ENCODE data around the gene ITGAX. TPM values are rescaled to one million over a fixed set of nuclear protein-coding genes. Genes with fewer than 3 reads are reported as not detected.

ITGAX gene
- polyA plus RNA-seq, 1 of the 3 experiments (the other 2 are of a cell fraction) = 0.66 TPM

- no peaks in the 10 kb centered on the region for H3K4me1 ChIP-seq (ENCODE audit: control insufficient read depth in 1 of 2, insufficient read depth in 2 of 2, low read depth in 1 of 2, low read length in 1 of 2)
- DNase-seq = no peak
- 0% methylated on average over 6 of the region's 6 CpGs for WGBS (ENCODE audit: low lambda C conversion rate)
- no peak overlapping the region for H3K4me3 ChIP-seq (ENCODE audit: low read depth in 2 of 2, low read length in 1 of 2)
- no peaks in the 10 kb centered on the region for H3K9me3 ChIP-seq
- no peaks in the 10 kb centered on the region for H4K20me1 ChIP-seq (ENCODE audit: insufficient read depth)
- ChIA-PET CTCF (no interaction called here), POLR2A (no interaction called here)
- H2AFZ ChIP-seq (ENCODE audit: low read depth) = no peak overlapping the region
- H3K79me2 ChIP-seq (ENCODE audit: insufficient read depth) = no peaks in the 10 kb centered on the region
- no peak overlapping the region for H3K9ac ChIP-seq
- H3K27ac ChIP-seq (ENCODE audit: low read depth in 2 of 2, low read length in 1 of 2) = no peak overlapping the region
- no peak overlapping the region for H3K4me2 ChIP-seq
- TF ChIP-seq MAX (IDR thresholded peaks at IDR 0.05; ENCODE audit: low read depth) = no peak
- TF ChIP-seq REST (IDR thresholded peaks at IDR 0.05; ENCODE audit: low read depth, low read length) = no peak
- TF ChIP-seq YY1 (IDR thresholded peaks at IDR 0.05; ENCODE audit: low read depth) = no peak
- no peak for TF ChIP-seq GATA2 (CRISPR knock-in tag; IDR thresholded peaks at IDR 0.05)
- TF ChIP-seq MEF2A (IDR thresholded peaks at IDR 0.05; ENCODE audit: borderline replicate concordance, low read depth) = no peak
- TF ChIP-seq SMC3 (IDR thresholded peaks at IDR 0.05; ENCODE audit: low read depth, low read length) = no peak
- TF ChIP-seq FOSL2 (IDR thresholded peaks at IDR 0.05; ENCODE audit: borderline replicate concordance, low read depth) = no peak
- no peak for TF ChIP-seq RAD21 (IDR thresholded peaks at IDR 0.05; ENCODE audit: low read length)
- peaks cover 38% of the 10 kb centered on the region for H3K27me3 ChIP-seq (ENCODE audit: insufficient read depth)
- H3F3A ChIP-seq (replicated peaks; ENCODE audit: insufficient read depth) = peaks cover under 1% of the 10 kb centered on the region
- H3K9me2 ChIP-seq = no peaks in the 10 kb centered on the region
- H3K36me3 ChIP-seq (replicated peaks in 1 of 2; ENCODE audit: control insufficient read depth in 1 of 2, insufficient read depth in 2 of 2, low read length in 1 of 2) = no peaks in the 10 kb centered on the region
Measured at GRCh38 chr16:31395647-31396046, 40.7 kb downstream of the ITGAX start.

GRCh38 chr16:31397096-31397660 lies 42.2 kb downstream of the ITGAX start:
- no peak overlapping the region for H3K27ac ChIP-seq (ENCODE audit: low read depth in 2 of 2, low read length in 1 of 2)
- TF ChIP-seq CHD2 (IDR thresholded peaks at IDR 0.05; ENCODE audit: low read length, partially characterized antibody) (no peak), MAX (IDR thresholded peaks at IDR 0.05; ENCODE audit: low read depth) (no peak), ELF1 (IDR thresholded peaks at IDR 0.05) (no peak), RAD21 (IDR thresholded peaks at IDR 0.05; ENCODE audit: low read length) (no peak), RFX5 (IDR thresholded peaks at IDR 0.05; ENCODE audit: low read length) (no peak), FOXM1 (IDR thresholded peaks at IDR 0.05; ENCODE audit: low read depth) (no peak), RCOR1 (IDR thresholded peaks at IDR 0.05; ENCODE audit: low read length) (no peak), TEAD4 (IDR thresholded peaks at IDR 0.05; ENCODE audit: borderline replicate concordance, insufficient read depth) (no peak), EP300 (IDR thresholded peaks at IDR 0.05; ENCODE audit: borderline replicate concordance in 1 of 2, low read depth in 1 of 2, low read length in 1 of 2) (no peak), POLR2AphosphoS5 (IDR thresholded peaks at IDR 0.05; ENCODE audit: low read depth, low read length) (no peak), MXI1 (IDR thresholded peaks at IDR 0.05; ENCODE audit: low read depth, low read length) (no peak), RXRA (IDR thresholded peaks at IDR 0.05; ENCODE audit: borderline replicate concordance, low read depth) (no peak), SMC3 (IDR thresholded peaks at IDR 0.05; ENCODE audit: low read depth, low read length) (no peak), GABPA (IDR thresholded peaks at IDR 0.05; ENCODE audit: low read depth) (no peak), TAF1 (IDR thresholded peaks at IDR 0.05; ENCODE audit: borderline replicate concordance, low read depth, low read length) (no peak)
- TF ChIP-seq, protein P1, sequence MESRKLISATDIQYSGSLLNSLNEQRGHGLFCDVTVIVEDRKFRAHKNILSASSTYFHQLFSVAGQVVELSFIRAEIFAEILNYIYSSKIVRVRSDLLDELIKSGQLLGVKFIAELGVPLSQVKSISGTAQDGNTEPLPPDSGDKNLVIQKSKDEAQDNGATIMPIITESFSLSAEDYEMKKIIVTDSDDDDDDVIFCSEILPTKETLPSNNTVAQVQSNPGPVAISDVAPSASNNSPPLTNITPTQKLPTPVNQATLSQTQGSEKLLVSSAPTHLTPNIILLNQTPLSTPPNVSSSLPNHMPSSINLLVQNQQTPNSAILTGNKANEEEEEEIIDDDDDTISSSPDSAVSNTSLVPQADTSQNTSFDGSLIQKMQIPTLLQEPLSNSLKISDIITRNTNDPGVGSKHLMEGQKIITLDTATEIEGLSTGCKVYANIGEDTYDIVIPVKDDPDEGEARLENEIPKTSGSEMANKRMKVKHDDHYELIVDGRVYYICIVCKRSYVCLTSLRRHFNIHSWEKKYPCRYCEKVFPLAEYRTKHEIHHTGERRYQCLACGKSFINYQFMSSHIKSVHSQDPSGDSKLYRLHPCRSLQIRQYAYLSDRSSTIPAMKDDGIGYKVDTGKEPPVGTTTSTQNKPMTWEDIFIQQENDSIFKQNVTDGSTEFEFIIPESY (IDR thresholded peaks at IDR 0.05; ENCODE audit: borderline replicate concordance, low read depth) = no peak
- H3K4me2 ChIP-seq = no peak overlapping the region
- H3F3A ChIP-seq (replicated peaks; ENCODE audit: insufficient read depth) = no peaks in the 10 kb centered on the region
- H3K27me3 ChIP-seq (ENCODE audit: insufficient read depth) = peaks cover 22% of the 10 kb centered on the region; the same call in 1 of the 2 replicates
- no peak overlapping the region for H2AFZ ChIP-seq (ENCODE audit: low read depth)
- no peaks in the 10 kb centered on the region for H3K36me3 ChIP-seq (replicated peaks in 1 of 2; ENCODE audit: control insufficient read depth in 1 of 2, insufficient read depth in 2 of 2, low read length in 1 of 2)
- no peaks in the 10 kb centered on the region for H4K20me1 ChIP-seq (ENCODE audit: insufficient read depth)
- H3K9ac ChIP-seq = no peak overlapping the region
- no peaks in the 10 kb centered on the region for H3K9me2 ChIP-seq
- WGBS (ENCODE audit: low lambda C conversion rate) = 15% methylated on average over 11 of the region's 18 CpGs
- no peak for DNase-seq
- POLR2A ChIA-PET = no interaction called here
- H3K79me2 ChIP-seq (ENCODE audit: insufficient read depth) = no peaks in the 10 kb centered on the region
- H3K9me3 ChIP-seq = no peaks in the 10 kb centered on the region
- H3K4me1 ChIP-seq (ENCODE audit: control insufficient read depth in 1 of 2, insufficient read depth in 2 of 2, low read depth in 1 of 2, low read length in 1 of 2) = no peaks in the 10 kb centered on the region
- H3K4me3 ChIP-seq (ENCODE audit: low read depth in 2 of 2, low read length in 1 of 2) = no peak overlapping the region
- CTCF ChIA-PET = no interaction called here

Measured in SK-N-SH (cell line).